Astrocyte (in vitro differentiated cells and primary cell): ENCODE results near the gene SIGLEC11.

Experiments used
- EZH2 ChIP-seq: IDR thresholded peaks from 2 replicates; pipeline ENCODE4 v1.6.1; 2012; ENCODE audit warnings: mild to moderate bottlenecking, low read length, inconsistent platforms; ENCODE audit not compliant: insufficient read depth
- TF ChIP-seq, protein P1 (sequence below): IDR thresholded peaks from 2 replicates; pipeline ENCODE4 v1.5.1; 2011; ENCODE audit warnings: low read depth, mild to moderate bottlenecking, inconsistent platforms, low read length, moderate library complexity; ENCODE audit not compliant: insufficient read depth

DNA sequence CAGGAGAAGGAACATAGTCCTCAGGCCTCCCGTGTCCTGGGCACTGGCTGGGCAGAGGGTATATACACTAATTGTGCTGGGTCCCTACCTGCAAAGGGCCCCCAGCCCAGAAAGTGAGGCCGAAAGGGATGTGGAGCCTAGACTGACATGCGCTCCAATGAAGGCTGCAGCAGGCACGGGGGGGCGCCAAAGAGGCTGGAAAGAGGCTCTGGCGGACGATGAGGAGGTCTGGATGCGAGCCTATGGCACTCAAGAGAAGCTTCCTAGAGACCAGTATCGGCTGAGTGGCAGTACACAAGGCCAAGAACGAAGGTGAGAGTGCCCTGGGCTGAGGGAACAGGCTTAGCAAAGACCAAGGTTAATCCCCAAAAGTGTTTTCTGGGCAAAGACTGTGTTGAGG is 47.6 kb upstream of the SIGLEC11 start:
- TF ChIP-seq, protein P1, sequence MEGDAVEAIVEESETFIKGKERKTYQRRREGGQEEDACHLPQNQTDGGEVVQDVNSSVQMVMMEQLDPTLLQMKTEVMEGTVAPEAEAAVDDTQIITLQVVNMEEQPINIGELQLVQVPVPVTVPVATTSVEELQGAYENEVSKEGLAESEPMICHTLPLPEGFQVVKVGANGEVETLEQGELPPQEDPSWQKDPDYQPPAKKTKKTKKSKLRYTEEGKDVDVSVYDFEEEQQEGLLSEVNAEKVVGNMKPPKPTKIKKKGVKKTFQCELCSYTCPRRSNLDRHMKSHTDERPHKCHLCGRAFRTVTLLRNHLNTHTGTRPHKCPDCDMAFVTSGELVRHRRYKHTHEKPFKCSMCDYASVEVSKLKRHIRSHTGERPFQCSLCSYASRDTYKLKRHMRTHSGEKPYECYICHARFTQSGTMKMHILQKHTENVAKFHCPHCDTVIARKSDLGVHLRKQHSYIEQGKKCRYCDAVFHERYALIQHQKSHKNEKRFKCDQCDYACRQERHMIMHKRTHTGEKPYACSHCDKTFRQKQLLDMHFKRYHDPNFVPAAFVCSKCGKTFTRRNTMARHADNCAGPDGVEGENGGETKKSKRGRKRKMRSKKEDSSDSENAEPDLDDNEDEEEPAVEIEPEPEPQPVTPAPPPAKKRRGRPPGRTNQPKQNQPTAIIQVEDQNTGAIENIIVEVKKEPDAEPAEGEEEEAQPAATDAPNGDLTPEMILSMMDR: no peak
- no peak for TF ChIP-seq EZH2
